ENCODE results near the gene LRCH4. TPM values are rescaled to one million over a fixed set of nuclear protein-coding genes. Genes with fewer than 3 reads are reported as not detected.

LRCH4 gene
- total and polyA plus RNA-seq, 2 of the 13 experiments (the other 11 are each of a cell fraction or from before 2014, with no cell fraction given): 7.0 to 9.3 TPM

DNA sequence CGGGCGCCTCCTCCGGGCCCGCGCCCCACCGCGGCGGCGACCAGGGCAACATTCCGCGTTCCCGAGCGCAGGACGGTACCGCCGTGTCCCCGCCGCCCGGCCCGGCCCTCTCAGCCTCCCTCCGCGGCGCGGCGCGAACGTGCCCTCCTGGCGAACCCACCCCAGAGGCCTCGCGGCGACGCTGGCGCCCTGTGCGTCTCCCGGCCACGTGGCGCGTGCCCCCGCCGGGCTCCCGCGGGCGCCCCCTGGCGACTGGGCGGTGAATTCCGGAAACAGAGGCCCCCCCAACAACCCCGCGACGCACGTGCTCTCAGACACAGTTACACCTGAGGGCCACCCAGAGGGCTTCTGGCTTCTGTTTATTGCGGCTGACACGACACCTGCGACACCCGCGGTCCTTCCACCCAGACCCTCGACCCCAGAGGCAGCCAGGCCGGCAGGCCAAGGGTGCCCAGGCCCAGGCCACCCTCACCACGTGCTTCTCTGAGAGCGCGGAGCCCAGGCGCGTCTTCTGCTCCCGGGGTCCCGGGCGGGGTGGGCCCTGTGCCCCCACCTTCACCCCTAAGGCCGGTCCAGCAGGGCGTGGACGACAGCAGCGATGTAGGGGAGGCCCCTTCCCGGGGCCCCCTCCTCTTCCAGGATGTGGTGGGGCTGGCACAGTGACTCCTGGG lies 12.1 kb downstream of the LRCH4 start, which contains the start of gene SAP25 (continued):
- TF ChIP-seq, protein P1, sequence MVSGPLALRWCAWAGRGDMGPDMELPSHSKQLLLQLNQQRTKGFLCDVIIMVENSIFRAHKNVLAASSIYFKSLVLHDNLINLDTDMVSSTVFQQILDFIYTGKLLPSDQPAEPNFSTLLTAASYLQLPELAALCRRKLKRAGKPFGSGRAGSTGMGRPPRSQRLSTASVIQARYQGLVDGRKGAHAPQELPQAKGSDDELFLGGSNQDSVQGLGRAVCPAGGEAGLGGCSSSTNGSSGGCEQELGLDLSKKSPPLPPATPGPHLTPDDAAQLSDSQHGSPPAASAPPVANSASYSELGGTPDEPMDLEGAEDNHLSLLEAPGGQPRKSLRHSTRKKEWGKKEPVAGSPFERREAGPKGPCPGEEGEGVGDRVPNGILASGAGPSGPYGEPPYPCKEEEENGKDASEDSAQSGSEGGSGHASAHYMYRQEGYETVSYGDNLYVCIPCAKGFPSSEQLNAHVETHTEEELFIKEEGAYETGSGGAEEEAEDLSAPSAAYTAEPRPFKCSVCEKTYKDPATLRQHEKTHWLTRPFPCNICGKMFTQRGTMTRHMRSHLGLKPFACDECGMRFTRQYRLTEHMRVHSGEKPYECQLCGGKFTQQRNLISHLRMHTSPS (CRISPR knock-in tag; IDR thresholded peaks at IDR 0.05; ENCODE audit: low read depth): no peak
- TF ChIP-seq ZNF260 (CRISPR knock-in tag; IDR thresholded peaks at IDR 0.05; ENCODE audit: borderline replicate concordance, low read depth) (no peak), TCF7 (IDR thresholded peaks at IDR 0.05; ENCODE audit: low read depth) (no peak), HNRNPUL1 (IDR thresholded peaks at IDR 0.05; ENCODE audit: low read depth, low read length) (peak; percentile 76), FIP1L1 (IDR thresholded peaks at IDR 0.05; ENCODE audit: borderline replicate concordance, insufficient read depth, low read depth, low read length) (peak; percentile 96), ELF3 (CRISPR knock-in tag; IDR thresholded peaks at IDR 0.05) (no peak), NR2F1 (CRISPR knock-in tag; IDR thresholded peaks at IDR 0.05) (no peak), SP1 (IDR thresholded peaks at IDR 0.05) (no peak), SP1 (CRISPR knock-in tag; IDR thresholded peaks at IDR 0.05) (no peak), ZSCAN9 (CRISPR knock-in tag; IDR thresholded peaks at IDR 0.05; ENCODE audit: borderline replicate concordance) (no peak), KDM3A (CRISPR knock-in tag; IDR thresholded peaks at IDR 0.05; ENCODE audit: low read depth) (no peak), MYC (CRISPR knock-in tag; IDR thresholded peaks at IDR 0.05; ENCODE audit: borderline replicate concordance) (no peak), RBM22 (optimal IDR thresholded peaks at IDR 0.05; ENCODE audit: low read length) (no peak), ZNF30 (CRISPR knock-in tag; IDR thresholded peaks at IDR 0.05) (no peak)
- TF ChIP-seq, protein P2, sequence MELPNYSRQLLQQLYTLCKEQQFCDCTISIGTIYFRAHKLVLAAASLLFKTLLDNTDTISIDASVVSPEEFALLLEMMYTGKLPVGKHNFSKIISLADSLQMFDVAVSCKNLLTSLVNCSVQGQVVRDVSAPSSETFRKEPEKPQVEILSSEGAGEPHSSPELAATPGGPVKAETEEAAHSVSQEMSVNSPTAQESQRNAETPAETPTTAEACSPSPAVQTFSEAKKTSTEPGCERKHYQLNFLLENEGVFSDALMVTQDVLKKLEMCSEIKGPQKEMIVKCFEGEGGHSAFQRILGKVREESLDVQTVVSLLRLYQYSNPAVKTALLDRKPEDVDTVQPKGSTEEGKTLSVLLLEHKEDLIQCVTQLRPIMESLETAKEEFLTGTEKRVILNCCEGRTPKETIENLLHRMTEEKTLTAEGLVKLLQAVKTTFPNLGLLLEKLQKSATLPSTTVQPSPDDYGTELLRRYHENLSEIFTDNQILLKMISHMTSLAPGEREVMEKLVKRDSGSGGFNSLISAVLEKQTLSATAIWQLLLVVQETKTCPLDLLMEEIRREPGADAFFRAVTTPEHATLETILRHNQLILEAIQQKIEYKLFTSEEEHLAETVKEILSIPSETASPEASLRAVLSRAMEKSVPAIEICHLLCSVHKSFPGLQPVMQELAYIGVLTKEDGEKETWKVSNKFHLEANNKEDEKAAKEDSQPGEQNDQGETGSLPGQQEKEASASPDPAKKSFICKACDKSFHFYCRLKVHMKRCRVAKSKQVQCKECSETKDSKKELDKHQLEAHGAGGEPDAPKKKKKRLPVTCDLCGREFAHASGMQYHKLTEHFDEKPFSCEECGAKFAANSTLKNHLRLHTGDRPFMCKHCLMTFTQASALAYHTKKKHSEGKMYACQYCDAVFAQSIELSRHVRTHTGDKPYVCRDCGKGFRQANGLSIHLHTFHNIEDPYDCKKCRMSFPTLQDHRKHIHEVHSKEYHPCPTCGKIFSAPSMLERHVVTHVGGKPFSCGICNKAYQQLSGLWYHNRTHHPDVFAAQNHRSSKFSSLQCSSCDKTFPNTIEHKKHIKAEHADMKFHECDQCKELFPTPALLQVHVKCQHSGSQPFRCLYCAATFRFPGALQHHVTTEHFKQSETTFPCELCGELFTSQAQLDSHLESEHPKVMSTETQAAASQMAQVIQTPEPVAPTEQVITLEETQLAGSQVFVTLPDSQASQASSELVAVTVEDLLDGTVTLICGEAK (IDR thresholded peaks at IDR 0.05): no peak
- TF ChIP-seq, protein P2 (CRISPR knock-in tag; IDR thresholded peaks at IDR 0.05): no peak
- TF ChIP-seq, protein P3, sequence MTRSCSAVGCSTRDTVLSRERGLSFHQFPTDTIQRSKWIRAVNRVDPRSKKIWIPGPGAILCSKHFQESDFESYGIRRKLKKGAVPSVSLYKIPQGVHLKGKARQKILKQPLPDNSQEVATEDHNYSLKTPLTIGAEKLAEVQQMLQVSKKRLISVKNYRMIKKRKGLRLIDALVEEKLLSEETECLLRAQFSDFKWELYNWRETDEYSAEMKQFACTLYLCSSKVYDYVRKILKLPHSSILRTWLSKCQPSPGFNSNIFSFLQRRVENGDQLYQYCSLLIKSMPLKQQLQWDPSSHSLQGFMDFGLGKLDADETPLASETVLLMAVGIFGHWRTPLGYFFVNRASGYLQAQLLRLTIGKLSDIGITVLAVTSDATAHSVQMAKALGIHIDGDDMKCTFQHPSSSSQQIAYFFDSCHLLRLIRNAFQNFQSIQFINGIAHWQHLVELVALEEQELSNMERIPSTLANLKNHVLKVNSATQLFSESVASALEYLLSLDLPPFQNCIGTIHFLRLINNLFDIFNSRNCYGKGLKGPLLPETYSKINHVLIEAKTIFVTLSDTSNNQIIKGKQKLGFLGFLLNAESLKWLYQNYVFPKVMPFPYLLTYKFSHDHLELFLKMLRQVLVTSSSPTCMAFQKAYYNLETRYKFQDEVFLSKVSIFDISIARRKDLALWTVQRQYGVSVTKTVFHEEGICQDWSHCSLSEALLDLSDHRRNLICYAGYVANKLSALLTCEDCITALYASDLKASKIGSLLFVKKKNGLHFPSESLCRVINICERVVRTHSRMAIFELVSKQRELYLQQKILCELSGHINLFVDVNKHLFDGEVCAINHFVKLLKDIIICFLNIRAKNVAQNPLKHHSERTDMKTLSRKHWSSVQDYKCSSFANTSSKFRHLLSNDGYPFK (CRISPR knock-in tag; IDR thresholded peaks at IDR 0.05; ENCODE audit: borderline replicate concordance): 0 out of 2 replicates have a peak, but pooled peaks have one; percentile 14

Measured in HepG2 (cell line).